Skin epidermis (tissue), 12 donors: Measurements from ENCODE around the gene XKR7.

Experiments
- H3K27ac ChIP-seq, 21 experiments: fragments of 200-600 bp; sonication (generic) in 11 of 21; one replicate each; pipeline ENCODE4 v1.5.0; 2020; ENCODE audit warnings: mild to moderate bottlenecking in 3 of 21, inconsistent platforms in 2 of 21, moderate library complexity in 2 of 21
- H3K4me3 ChIP-seq, 7 experiments: fragments of 200-600 bp; sonication (generic) in 2 of 7; one replicate each; pipeline ENCODE4 v1.5.0; 2020; ENCODE audit warnings: inconsistent platforms in 2 of 7, mild to moderate bottlenecking in 2 of 7, moderate library complexity in 1 of 7

The XKR7 gene

GRCh38 chr20:31974296-31974695 lies 6.3 kb downstream of the XKR7 start:
- no peak overlapping the region for H3K4me3 ChIP-seq
- H3K27ac ChIP-seq, result no peak overlapping the region

GRCh38 chr20:31974951-31975487 lies 7.1 kb downstream of the XKR7 start:
- no peak overlapping the region for H3K4me3 ChIP-seq

DNA sequence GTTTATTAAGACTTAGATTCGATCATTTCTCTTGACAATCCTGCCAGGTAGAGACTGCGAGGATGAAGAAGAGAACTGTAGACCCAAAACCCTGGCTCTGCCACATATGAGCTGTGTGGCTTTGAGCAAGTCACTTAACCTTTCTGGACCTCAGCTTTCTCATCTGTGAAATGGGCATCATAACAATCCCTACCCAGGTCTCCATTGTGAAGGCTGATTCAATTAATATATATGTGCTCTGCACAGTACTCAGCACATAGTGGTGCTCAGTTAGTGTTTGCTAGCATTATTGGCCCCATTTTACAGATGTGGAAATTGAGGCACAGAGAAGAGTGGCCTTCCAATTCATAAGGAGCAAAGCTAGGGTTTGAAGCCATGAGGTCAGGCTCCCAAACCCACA lies 7.9 kb downstream of the XKR7 start:
- Histone ChIP-seq H3K27ac (no peak overlapping the region), H3K4me3 (no peak overlapping the region)

More at GRCh38 chr20:31974951-31975487, 7.1 kb downstream of the XKR7 start:
- H3K27ac ChIP-seq, result no peak overlapping the region

DNA sequence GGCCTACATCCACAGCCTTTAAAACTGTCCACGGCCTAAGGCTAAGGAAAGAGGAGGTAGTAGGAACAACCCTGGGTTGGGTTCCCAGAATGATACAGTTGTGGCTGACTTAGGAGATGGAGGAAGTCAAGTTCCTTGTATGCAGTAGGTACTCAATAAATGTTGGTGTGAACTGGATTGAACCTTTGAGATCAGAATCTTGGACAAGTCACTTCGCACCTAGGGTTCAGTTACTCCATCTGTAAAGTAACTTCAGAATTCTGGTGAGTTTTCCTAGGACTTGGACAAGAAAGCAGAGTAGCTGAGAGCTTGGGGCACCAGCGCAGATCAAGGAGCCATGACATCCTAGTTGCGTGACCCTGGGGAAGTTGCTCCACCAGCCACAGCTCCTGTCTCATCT lies 9.1 kb downstream of the XKR7 start:
- Histone ChIP-seq H3K4me3 (no peak overlapping the region), H3K27ac (no peak overlapping the region)

DNA sequence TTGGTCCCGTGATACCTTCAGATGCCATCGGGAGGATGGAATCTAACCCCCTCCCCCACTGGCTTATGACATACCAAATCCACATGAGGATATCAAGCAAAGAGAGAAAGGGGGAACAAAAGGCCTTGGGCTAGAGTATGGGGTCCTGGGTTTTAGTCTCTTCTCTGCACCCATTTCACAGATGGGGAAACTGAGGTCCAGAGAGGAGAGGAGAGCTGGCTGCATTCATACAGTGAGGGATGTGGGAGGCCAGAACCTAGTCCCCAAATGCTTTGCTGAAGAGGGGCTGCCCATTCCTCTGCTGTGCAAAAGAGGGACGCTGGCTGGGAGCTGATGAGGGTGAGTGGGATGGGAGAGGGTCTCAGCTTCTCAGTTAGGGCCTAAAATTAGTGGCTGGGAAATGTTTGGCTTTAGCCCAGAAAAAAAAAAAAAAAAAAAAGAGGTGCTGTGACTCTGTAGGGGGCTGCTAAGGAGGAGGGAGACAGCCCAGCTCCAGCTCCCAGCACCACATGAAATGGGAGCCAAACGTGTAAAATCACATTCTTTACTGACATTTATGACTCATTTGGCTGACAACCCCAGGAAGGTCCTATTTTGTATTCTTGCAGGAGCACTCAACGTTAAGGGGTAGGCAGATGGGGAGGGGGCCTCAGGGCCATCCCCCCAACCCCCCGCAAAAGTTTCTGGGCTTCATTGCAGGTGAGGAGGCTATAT lies 11.9 kb downstream of the XKR7 start:
- Histone ChIP-seq H3K4me3 (no peak overlapping the region), H3K27ac (no peak overlapping the region)

DNA sequence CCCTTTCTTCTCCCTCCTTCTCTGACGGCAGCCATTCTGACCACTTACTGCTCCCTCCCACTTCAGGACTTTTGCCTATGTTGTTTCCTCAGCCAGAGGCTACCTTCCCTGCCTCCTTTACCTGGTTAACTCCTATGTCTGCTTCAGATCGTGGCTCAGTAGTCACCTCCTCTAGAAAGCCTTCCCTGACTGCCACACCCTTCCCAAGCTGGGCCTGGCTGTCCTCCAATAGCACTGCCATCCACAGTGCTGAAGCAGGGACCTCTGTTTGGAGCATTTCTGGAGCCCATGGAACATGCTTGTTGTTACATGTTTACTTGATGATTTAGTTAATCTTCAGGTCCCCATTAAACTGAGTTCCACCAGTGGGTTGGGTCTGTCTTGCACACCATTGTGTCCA lies 13.8 kb downstream of the XKR7 start:
- H3K27ac ChIP-seq, result no peak overlapping the region
- no peak overlapping the region for H3K4me3 ChIP-seq

DNA sequence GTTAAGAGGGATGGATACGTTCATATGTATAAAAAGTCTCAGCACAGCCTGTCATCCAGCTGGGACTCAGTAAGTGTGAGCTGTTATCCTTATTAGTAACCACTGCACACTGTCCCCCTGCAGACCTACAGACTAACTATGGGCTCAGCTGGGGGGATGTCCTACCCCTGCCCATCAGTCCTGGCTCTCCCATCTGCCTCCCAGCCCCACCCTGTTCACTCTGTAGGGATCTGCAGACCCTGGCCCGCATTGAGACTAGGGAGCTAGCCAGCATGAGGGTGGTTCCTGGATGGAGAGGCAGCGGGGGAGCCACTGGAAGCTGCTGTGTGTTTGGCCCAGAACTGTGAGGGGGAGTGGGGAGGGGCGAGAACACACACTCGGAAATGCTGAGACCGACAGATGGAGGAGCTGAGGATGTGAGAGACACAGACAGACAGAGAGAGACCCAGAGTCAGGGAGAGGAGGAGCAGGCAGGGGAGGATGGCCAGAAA lies 17.1 kb downstream of the XKR7 start:
- H3K27ac ChIP-seq, result no peak overlapping the region
- no peak overlapping the region for H3K4me3 ChIP-seq

- H3K4me3 ChIP-seq, result no peak overlapping the region
- H3K27ac ChIP-seq, result no peak overlapping the region
These were observed 19.8 kb downstream of the XKR7 start for GRCh38 chr20:31987744-31988143.

DNA sequence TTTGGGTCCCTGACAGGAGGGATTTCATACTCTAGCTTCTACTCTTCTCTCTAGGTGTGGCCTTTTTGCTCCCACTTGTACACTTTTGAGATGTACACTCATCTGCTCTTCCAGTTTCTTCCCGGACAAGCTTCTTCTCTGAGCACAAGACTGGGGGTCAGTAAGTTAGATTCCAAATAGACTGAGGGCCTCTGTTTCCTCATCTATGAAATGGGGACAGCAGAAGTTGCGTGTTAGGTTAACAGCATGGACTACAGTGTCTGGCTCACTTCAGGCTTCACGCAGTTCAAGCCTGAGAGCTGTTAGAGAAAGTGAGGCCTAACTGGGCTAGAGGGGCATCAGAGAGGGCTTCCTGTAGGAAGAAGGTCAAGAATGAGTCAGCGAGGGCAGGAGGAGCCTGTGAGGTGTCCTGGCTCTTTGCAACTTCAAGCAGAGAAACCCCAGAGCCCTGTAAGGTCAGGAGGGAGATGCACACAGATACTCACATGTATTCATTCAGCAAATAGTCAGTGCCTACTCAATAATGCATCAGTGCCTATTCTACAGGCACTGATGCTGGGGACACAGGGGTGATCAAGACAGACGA lies 20.6 kb downstream of the XKR7 start:
- Histone ChIP-seq H3K27ac (no peak overlapping the region), H3K4me3 (no peak overlapping the region)

DNA sequence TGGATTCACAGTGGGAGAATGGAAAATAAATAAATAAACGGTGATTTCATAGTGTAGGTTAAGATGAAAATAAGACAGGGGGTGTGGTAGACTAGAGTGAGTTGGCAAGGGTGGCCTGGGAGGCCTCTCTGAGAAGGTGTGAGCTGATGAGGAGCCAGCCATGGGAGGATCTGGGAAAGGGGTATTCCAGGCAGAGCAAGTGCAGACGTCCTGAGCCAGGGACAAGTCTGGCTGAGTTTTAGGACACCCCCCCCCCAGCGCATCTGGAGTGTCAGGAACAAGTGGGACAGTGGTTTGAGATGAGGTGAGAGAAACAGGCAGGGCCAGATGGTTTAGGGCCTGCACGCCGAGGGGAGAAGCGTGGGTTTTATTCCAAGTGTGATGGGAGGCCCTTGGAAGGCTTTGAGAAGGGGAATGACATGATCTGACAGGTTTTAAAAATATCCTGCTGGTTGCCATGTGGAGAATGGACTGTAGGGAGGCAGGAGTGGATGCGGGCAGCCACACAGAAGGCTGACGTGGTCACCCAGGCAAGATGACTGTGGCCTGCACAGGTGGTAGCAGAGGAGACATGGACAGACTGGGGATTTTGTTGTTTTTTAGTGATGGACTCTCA lies 21.2 kb downstream of the XKR7 start:
- no peak overlapping the region for H3K27ac ChIP-seq
- H3K4me3 ChIP-seq, result no peak overlapping the region

DNA sequence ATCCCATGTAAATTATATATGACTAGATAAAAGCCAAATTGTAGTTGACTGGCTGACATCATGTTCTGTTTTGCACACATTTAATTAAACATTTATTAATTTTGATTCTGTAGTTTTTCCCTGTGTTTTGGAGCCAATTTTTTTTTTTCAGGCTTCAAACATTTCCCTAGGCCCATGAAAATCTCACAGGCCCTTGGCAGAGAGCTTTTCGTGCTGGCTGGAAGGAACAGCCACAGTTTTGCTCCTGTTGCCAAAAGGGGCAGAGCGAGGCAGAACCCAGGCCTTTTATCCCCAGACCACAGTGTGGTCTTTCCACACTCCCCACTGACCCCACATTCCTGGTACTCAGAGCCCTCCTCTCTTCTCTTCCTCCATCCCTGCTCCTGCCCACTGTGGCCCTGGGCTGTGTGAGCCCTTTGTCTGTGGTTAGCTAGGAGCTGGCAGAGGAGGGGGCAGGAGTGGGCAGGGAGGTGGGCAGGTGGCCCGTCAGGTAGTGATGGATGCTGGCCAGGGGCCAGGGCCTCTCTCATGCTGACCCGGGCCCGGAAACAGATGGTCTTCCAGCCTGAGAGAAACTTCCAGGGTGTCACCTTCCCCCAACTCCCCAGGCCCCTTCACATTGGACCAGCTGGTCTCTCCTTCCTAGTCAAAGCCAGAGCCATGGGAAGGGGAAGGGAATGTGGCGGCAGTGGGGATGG lies 22.8 kb downstream of the XKR7 start:
- Histone ChIP-seq H3K4me3 (no peak overlapping the region), H3K27ac (no peak overlapping the region)

DNA sequence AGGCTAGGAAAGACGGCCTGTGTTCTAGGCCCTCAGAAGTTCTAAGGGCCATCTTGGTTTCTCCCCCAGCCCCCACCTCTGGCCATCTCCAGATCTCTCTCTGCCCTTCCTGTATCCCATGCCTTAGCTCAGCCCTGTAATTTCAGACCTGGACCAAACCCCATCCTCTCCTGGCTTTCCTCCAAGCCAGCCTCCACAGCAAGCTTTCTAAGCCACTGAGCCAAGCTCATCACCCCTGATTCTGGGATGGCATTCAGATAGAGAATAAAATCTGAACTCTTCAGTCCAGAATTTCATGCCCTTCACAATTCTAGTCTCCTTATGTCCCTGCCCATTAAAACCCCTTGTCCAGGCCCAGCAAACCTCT lies 23.4 kb downstream of the XKR7 start:
- Histone ChIP-seq H3K27ac (no peak overlapping the region), H3K4me3 (no peak overlapping the region)

DNA sequence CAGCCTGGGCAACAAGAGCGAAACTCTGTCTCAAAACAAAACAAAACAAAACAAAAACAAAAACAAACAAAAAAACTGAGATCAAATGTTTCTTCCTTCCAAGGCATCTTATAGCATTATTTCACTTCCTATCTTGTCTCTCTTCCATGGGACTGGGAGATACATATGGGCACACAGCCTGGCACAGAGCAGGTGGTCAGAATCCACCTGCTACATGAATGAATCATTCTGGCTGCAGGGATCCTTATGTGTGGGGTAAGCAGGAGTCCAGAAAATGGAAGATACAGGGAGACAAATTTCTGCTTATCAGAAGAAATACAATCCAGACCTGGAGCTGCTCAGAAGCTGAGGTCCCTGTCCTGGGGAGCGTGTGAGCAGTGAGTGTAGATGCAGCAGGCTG lies 24.1 kb downstream of the XKR7 start:
- Histone ChIP-seq H3K4me3 (no peak overlapping the region), H3K27ac (no peak overlapping the region)

DNA sequence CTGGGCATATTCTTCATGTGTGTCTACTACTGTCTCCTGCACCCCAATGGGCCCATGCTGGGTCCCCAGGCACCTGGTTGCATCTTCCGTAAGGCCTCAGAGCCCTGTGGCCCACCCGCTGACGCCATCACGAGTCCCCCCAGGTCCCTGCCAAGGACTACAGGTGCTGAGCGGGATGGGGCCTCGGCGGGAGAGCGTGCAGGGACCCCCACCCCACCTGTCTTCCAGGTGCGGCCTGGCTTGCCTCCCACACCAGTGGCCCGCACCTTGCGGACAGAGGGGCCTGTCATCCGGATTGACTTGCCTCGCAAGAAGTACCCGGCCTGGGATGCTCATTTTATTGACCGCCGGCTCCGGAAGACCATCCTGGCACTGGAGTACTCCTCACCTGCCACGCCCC lies 29.0 kb downstream of the XKR7 start:
- Histone ChIP-seq H3K27ac (no peak overlapping the region), H3K4me3 (no peak overlapping the region)

DNA sequence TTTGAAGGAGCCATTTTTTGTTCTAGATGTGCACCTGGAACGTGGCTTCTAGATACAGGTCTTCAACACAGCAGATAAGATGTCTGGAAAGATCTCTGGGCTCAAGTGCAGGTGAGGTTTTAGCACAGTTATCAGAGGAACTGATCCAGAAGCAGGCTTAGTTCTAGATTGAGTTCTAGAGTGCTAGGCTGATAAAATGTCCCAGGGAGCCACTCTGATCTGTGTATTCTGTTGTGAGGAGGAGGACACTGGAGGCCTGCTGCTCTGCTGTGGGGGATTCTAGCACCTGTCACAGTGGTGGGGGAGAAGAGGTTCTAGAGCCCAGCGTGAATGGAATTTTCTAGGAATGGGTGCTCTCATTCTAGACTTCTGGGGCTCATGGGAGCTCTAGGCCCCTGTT lies 30.3 kb downstream of the XKR7 start:
- no peak overlapping the region for H3K27ac ChIP-seq

GRCh38 chr20:32003325-32003724 lies 35.4 kb downstream of the XKR7 start:
- H3K27ac ChIP-seq, result no peak overlapping the region
- H3K4me3 ChIP-seq, result no peak overlapping the region

More for the DNA sequence above, 30.3 kb downstream of the XKR7 start:
- no peak overlapping the region for H3K4me3 ChIP-seq

- no peak overlapping the region for H3K27ac ChIP-seq
- H3K4me3 ChIP-seq, result no peak overlapping the region
These were observed 37.0 kb downstream of the XKR7 start for GRCh38 chr20:32004963-32005362.

DNA sequence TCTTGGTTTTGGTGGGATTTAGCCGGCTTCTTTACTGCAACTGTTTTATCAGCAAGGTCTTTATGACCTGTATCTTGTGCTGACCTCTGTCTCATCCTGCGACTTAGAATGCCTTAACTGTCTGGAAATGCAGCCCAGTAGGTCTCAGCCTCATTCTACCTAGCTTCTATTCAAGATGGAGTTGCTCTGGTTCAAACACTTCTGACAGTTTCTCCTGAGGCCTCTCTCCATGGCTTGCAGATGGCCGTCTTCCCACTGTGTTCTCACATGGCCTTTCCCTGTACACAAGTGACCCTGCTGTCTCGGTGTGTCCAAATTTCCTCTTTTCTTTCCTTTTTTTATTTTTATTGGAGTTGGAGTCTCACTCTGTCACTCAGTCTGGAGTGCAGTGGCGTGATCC lies 38.1 kb downstream of the XKR7 start:
- H3K4me3 ChIP-seq, result no peak overlapping the region
- H3K27ac ChIP-seq, result no peak overlapping the region

DNA sequence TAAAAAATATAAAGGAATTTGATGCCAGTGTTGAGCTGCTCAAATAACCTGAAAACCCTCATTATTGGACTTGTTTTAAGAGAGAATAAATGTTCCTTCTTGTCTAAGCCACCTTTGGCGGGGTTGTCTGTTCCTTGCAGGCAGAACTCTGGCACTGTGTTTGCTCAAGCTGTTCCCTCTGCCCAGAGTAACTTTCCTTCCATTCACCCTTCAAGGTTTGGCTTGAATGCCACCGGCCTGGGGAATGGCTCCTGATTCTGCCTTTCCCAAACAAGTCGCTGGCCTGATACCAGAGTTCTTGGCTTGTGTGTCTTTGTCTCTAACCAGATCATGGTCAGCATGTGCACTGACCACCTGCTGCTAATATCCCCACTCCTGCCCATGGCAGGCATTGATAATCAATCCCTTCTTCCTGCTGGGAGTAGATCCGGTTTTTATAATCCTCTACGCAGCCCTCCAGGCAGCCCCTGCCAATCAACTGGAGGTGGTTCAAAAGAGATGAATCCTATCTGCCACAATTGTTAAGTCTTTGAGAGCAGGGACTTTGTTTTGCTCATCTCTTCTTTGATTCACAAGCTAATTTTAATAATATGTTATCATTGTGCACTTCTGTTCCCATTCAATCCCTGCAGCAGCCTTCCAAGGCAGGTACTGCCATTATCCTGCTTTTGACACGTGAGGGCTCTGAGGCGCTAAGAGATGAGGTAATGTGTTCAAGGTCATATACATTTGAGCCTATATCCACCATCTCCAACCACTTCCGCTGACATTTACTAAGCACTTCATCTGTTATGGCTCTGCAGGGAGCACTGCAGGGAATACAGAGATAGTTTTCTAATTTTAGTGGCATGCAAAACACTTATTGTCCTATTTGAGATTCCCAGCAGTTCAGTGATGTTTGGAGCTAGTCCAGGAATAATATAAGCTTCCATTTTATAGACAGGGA lies 39.2 kb downstream of the XKR7 start:
- H3K27ac ChIP-seq, result peak overlapping the region in 2 of 21 experiments; percentile 27 to 50

More for the DNA sequence above, 39.2 kb downstream of the XKR7 start:
- no peak overlapping the region for H3K4me3 ChIP-seq
